ENCODE results near the gene COPZ1. TPM values are rescaled to one million over a fixed set of nuclear protein-coding genes. Genes with fewer than 3 reads are reported as not detected.

COPZ1 gene
- total and polyA plus RNA-seq, 9 of the 15 experiments (the other 6 are each of a cell fraction or from before 2014, with no cell fraction given), result 137 to 487 (median 233) TPM

DNA sequence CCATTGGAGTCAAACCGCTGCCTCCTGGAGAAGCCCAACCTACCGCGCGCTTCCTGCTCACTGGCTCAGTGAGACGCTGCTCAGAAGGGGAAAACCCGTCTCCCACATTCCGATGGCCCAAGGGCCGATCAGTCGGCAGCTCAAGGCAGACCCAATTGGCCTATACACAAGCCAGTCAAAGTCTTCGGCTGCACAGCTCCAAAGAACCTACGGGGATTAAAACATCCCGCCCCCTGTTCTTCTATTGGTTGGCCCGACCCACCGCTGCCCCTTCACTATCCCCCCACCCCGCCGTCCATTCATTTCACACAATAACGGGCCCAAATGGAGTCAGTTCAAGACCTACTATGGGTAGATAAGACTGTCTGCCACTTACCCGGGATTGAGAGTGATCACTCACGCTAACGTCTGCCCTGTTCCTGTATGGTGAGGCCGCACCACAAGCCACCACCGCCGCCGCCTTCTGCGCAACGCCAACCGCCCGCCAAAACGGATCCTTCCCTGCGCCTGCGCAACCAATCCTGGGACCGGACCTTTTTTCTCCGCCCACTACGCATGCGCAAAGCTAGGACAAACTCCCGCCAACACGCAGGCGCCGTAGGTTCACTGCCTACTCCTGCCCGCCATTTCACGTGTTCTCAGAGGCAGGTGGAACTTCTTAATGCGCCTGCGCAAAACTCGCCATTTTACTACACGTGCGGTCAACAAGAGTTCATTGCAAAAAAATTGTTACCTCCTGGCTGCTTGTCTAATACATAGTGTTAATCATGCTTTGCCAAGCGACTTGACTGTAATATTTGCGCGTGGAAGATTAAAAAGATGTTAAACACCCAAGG lies 45.1 kb upstream of the COPZ1 start, which contains the start of gene CBX5 (continued):
- TF ChIP-seq, protein P1, sequence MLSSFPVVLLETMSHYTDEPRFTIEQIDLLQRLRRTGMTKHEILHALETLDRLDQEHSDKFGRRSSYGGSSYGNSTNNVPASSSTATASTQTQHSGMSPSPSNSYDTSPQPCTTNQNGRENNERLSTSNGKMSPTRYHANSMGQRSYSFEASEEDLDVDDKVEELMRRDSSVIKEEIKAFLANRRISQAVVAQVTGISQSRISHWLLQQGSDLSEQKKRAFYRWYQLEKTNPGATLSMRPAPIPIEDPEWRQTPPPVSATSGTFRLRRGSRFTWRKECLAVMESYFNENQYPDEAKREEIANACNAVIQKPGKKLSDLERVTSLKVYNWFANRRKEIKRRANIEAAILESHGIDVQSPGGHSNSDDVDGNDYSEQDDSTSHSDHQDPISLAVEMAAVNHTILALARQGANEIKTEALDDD (IDR thresholded peaks at IDR 0.05), result no peak; the same call in 1 of the 2 replicates
- TF ChIP-seq, protein P2, sequence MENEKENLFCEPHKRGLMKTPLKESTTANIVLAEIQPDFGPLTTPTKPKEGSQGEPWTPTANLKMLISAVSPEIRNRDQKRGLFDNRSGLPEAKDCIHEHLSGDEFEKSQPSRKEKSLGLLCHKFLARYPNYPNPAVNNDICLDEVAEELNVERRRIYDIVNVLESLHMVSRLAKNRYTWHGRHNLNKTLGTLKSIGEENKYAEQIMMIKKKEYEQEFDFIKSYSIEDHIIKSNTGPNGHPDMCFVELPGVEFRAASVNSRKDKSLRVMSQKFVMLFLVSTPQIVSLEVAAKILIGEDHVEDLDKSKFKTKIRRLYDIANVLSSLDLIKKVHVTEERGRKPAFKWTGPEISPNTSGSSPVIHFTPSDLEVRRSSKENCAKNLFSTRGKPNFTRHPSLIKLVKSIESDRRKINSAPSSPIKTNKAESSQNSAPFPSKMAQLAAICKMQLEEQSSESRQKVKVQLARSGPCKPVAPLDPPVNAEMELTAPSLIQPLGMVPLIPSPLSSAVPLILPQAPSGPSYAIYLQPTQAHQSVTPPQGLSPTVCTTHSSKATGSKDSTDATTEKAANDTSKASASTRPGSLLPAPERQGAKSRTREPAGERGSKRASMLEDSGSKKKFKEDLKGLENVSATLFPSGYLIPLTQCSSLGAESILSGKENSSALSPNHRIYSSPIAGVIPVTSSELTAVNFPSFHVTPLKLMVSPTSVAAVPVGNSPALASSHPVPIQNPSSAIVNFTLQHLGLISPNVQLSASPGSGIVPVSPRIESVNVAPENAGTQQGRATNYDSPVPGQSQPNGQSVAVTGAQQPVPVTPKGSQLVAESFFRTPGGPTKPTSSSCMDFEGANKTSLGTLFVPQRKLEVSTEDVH (IDR thresholded peaks at IDR 0.05; ENCODE audit: low read depth, partially characterized antibody), result peak; percentile 69
- TF ChIP-seq ZSCAN32 (CRISPR knock-in tag; IDR thresholded peaks at IDR 0.05), result no peak
- TF ChIP-seq ZFP36 (IDR thresholded peaks at IDR 0.05; ENCODE audit: low read depth, low read length, partially characterized antibody), result no peak
- peak; percentile 93 for TF ChIP-seq ZZZ3 (IDR thresholded peaks at IDR 0.05)
- TF ChIP-seq, protein P3, sequence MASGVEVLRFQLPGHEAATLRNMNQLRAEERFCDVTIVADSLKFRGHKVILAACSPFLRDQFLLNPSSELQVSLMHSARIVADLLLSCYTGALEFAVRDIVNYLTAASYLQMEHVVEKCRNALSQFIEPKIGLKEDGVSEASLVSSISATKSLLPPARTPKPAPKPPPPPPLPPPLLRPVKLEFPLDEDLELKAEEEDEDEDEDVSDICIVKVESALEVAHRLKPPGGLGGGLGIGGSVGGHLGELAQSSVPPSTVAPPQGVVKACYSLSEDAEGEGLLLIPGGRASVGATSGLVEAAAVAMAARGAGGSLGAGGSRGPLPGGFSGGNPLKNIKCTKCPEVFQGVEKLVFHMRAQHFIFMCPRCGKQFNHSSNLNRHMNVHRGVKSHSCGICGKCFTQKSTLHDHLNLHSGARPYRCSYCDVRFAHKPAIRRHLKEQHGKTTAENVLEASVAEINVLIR (CRISPR knock-in tag; IDR thresholded peaks at IDR 0.05), result no peak
- no peak for TF ChIP-seq HMG20A (CRISPR knock-in tag; conservative IDR thresholded peaks at IDR 0.05)
- TF ChIP-seq, protein P4, sequence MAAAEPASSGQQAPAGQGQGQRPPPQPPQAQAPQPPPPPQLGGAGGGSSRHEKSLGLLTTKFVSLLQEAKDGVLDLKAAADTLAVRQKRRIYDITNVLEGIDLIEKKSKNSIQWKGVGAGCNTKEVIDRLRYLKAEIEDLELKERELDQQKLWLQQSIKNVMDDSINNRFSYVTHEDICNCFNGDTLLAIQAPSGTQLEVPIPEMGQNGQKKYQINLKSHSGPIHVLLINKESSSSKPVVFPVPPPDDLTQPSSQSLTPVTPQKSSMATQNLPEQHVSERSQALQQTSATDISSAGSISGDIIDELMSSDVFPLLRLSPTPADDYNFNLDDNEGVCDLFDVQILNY (CRISPR knock-in tag; IDR thresholded peaks at IDR 0.05), result no peak
- TF ChIP-seq SIN3B (IDR thresholded peaks at IDR 0.05; ENCODE audit: low read depth), result no peak
- TF ChIP-seq MEF2D (tag; conservative IDR thresholded peaks at IDR 0.05; ENCODE audit: low read depth), result no peak
- TF ChIP-seq MCM3 (IDR thresholded peaks at IDR 0.05), result no peak
- TF ChIP-seq, protein P5, sequence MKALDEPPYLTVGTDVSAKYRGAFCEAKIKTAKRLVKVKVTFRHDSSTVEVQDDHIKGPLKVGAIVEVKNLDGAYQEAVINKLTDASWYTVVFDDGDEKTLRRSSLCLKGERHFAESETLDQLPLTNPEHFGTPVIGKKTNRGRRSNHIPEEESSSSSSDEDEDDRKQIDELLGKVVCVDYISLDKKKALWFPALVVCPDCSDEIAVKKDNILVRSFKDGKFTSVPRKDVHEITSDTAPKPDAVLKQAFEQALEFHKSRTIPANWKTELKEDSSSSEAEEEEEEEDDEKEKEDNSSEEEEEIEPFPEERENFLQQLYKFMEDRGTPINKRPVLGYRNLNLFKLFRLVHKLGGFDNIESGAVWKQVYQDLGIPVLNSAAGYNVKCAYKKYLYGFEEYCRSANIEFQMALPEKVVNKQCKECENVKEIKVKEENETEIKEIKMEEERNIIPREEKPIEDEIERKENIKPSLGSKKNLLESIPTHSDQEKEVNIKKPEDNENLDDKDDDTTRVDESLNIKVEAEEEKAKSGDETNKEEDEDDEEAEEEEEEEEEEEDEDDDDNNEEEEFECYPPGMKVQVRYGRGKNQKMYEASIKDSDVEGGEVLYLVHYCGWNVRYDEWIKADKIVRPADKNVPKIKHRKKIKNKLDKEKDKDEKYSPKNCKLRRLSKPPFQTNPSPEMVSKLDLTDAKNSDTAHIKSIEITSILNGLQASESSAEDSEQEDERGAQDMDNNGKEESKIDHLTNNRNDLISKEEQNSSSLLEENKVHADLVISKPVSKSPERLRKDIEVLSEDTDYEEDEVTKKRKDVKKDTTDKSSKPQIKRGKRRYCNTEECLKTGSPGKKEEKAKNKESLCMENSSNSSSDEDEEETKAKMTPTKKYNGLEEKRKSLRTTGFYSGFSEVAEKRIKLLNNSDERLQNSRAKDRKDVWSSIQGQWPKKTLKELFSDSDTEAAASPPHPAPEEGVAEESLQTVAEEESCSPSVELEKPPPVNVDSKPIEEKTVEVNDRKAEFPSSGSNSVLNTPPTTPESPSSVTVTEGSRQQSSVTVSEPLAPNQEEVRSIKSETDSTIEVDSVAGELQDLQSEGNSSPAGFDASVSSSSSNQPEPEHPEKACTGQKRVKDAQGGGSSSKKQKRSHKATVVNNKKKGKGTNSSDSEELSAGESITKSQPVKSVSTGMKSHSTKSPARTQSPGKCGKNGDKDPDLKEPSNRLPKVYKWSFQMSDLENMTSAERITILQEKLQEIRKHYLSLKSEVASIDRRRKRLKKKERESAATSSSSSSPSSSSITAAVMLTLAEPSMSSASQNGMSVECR (CRISPR knock-in tag; IDR thresholded peaks at IDR 0.05), result peak; percentile 55; the same call in 1 of the 2 replicates
- no peak for TF ChIP-seq EWSR1 (IDR thresholded peaks at IDR 0.05; ENCODE audit: borderline replicate concordance, low read depth, partially characterized antibody)
- peak; percentile 35; the same call in 1 of the 2 replicates for TF ChIP-seq RAD51 (IDR thresholded peaks at IDR 0.05; ENCODE audit: borderline replicate concordance, low read depth)
- no peak for TF ChIP-seq GATAD2B (IDR thresholded peaks at IDR 0.05; ENCODE audit: borderline replicate concordance)
- TF ChIP-seq NFYB (IDR thresholded peaks at IDR 0.05; ENCODE audit: extremely low read depth, insufficient read length), result peak; percentile 90
- TF ChIP-seq SMARCA5 (IDR thresholded peaks at IDR 0.05), result no peak
- TF ChIP-seq NR1H2 (CRISPR knock-in tag; IDR thresholded peaks at IDR 0.05), result no peak
